ENCODE measurements around the gene NCBP1. TPM values are rescaled to one million over a fixed set of nuclear protein-coding genes. Genes with fewer than 3 reads are reported as not detected.
A peak's percentile ranks its signal among the peaks of the same experiment; 100 is the strongest.
"Not testable (repeated sequence)": the region's sequence is repeated elsewhere in the genome, so short reads cannot be mapped to it uniquely, and the experiment has no call there.

Gene NCBP1, protein sequence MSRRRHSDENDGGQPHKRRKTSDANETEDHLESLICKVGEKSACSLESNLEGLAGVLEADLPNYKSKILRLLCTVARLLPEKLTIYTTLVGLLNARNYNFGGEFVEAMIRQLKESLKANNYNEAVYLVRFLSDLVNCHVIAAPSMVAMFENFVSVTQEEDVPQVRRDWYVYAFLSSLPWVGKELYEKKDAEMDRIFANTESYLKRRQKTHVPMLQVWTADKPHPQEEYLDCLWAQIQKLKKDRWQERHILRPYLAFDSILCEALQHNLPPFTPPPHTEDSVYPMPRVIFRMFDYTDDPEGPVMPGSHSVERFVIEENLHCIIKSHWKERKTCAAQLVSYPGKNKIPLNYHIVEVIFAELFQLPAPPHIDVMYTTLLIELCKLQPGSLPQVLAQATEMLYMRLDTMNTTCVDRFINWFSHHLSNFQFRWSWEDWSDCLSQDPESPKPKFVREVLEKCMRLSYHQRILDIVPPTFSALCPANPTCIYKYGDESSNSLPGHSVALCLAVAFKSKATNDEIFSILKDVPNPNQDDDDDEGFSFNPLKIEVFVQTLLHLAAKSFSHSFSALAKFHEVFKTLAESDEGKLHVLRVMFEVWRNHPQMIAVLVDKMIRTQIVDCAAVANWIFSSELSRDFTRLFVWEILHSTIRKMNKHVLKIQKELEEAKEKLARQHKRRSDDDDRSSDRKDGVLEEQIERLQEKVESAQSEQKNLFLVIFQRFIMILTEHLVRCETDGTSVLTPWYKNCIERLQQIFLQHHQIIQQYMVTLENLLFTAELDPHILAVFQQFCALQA
- total RNA-seq, result 10 to 100 TPM; 29.0 to 37.0 (median 36.9) TPM
- long read RNA-seq, donor 1, full-length matches to known transcripts, result 26 of 34 reads
- long read RNA-seq, donor 1, partial matches to known transcripts, result 3 of 34 reads
- long read RNA-seq, donor 1, other reads (novel, unspliced or antisense), result 5 of 34 reads
- long read RNA-seq, donor 2, full-length matches to known transcripts, result 6 of 10 reads
- long read RNA-seq, donor 2, partial matches to known transcripts, result 3 of 10 reads
- long read RNA-seq, donor 2, other reads (novel, unspliced or antisense), result 1 of 10 reads

GRCh38 chr9:97632985-97633858 lies at the start of gene NCBP1, which contains the start of gene TSTD2:
Gene NCBP1, plus strand, starts transcription at chr9:97633821. Its CDS starts 61 bp downstream, at chr9:97633882.
Gene TSTD2, minus strand, starts transcription at chr9:97633368. Its CDS starts 5,806 bp downstream, at chr9:97627562.
- intact Hi-C loops (cut with DNase I, micrococcal nuclease), result no loop called here
- TF ChIP-seq CTCF (IDR thresholded peaks at IDR 0.05), result peak; percentile 19
- Histone ChIP-seq H3K4me3 (peak within 1 kb of the TSS; percentile 92), H3K9me3 (no peaks in the 10 kb centered on the region), H3K36me3 (ENCODE audit: low read depth) (no peaks in the 10 kb centered on the region), H3K4me1 (ENCODE audit: low read depth) (peaks cover 29% of the 10 kb centered on the region)
- DNase-seq (peak; percentile 98 to 99 (median 98)), ATAC-seq (peak; percentile 91)

DNA sequence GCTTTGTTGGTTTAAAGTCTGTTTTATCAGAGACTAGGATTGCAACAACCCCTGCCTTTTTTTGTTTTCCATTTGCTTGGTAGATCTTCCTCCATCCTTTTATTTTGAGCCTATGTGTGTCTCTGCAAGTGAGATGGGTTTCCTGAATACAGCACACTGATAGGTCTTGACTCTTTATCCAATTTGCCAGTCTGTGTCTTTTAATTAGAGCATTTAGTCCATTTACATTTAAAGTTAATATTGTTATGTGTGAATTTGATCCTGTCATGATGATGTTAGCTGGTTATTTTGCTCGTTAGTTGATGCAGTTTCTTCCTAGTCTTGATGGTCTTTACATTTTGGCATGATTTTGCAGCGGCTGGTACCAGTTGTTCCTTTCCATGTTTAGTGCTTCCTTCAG lies 48.8 kb upstream of the NCBP1 start:
- DNase-seq; intact Hi-C loops (cut with DNase I, micrococcal nuclease); H3K4me1 ChIP-seq (ENCODE audit: low read depth): not testable (repeated sequence)

GRCh38 chr9:97586909-97587308 lies 46.7 kb upstream of the NCBP1 start:
- H3K36me3 ChIP-seq (ENCODE audit: low read depth); DNase-seq; H3K4me1 ChIP-seq (ENCODE audit: low read depth); H3K4me3 ChIP-seq; ATAC-seq; H3K9me3 ChIP-seq; intact Hi-C loops (cut with DNase I, micrococcal nuclease): not testable (repeated sequence)

More for the DNA sequence above, 48.8 kb upstream of the NCBP1 start:
- H3K4me3 ChIP-seq; H3K36me3 ChIP-seq (ENCODE audit: low read depth); ATAC-seq; H3K9me3 ChIP-seq: not testable (repeated sequence)

- no peaks in the 10 kb centered on the region for H3K9me3 ChIP-seq
- no peaks in the 10 kb centered on the region for H3K4me1 ChIP-seq (ENCODE audit: low read depth)
- no peak for TF ChIP-seq CTCF (IDR thresholded peaks at IDR 0.05)
- H3K36me3 ChIP-seq (ENCODE audit: low read depth), result no peaks in the 10 kb centered on the region
- H3K4me3 ChIP-seq, result no peak overlapping the region
- DNase-seq (no peak), ATAC-seq (no peak)
- intact Hi-C loops (cut with DNase I, micrococcal nuclease), result no loop called here
Observed at GRCh38 chr9:97591535-97591934, 42.1 kb upstream of the NCBP1 start.

DNA sequence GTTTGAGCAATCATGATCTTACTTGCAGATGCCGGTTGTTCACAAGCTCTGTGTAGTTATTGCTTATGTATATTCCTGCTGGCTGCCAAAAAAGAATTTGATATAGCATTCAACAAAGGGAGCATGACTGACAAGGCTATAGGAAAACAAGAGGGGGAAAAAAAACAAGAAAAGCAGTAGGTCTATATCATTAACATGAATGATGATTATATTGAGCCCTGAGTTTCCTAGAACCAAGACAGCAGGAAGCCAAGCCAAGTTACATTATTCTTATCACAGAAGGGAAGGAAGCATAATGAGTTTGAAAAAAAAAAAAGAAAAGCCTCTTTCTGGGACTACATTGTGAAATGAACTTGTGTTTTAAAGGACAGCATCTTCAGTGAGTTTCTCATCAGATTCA lies 41.5 kb upstream of the NCBP1 start:
- no peak overlapping the region for H3K4me3 ChIP-seq
- H3K36me3 ChIP-seq (ENCODE audit: low read depth), result no peaks in the 10 kb centered on the region
- TF ChIP-seq CTCF (IDR thresholded peaks at IDR 0.05), result no peak
- H3K4me1 ChIP-seq (ENCODE audit: low read depth), result no peaks in the 10 kb centered on the region
- no peak for ATAC-seq
- no peaks in the 10 kb centered on the region for H3K9me3 ChIP-seq
- intact Hi-C loops (cut with DNase I, micrococcal nuclease), result no loop called here
- no peak for DNase-seq

DNA sequence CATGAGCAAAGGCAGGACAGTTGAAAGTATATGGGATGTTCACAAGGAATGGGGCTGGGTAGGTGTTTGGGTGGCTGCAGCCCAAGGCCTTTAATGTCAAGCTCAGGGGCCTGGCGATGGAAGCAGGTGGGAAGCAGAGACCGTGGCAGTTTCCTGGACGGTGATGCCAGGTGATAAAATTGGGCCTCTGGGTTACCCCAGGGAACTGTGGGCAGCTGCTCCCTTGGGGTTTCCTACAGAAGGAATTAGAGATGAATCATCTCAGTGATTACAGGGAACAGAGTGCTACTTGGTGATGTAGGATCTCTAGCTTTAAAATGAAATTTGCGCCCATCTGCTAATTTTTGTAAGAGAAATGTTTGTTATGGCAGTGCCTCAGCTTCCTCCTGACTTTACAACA lies 39.7 kb upstream of the NCBP1 start:
- ATAC-seq (no peak), DNase-seq (no peak)
- no peaks in the 10 kb centered on the region for H3K9me3 ChIP-seq
- intact Hi-C loops (cut with DNase I, micrococcal nuclease), result no loop called here
- no peak overlapping the region for H3K4me3 ChIP-seq
- no peaks in the 10 kb centered on the region for H3K36me3 ChIP-seq (ENCODE audit: low read depth)
- no peaks in the 10 kb centered on the region for H3K4me1 ChIP-seq (ENCODE audit: low read depth)
- TF ChIP-seq CTCF (IDR thresholded peaks at IDR 0.05), result no peak

Measured in mucosa of descending colon (tissue), 3 donors.